ENCODE data around the gene ZBTB17.

DNA sequence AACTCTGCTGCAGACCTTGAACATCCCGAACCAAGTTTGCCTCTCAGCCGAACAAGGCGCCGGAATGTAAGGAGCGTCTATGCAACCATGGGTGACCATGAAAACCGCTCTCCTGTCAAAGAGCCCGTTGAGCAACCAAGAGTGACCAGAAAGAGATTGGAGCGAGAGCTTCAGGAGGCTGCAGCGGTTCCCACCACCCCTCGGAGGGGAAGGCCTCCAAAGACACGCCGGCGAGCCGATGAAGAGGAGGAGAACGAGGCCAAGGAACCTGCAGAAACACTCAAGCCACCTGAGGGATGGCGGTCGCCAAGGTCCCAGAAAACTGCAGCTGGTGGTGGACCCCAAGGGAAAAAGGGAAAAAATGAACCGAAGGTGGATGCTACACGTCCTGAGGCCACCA lies 44.0 kb downstream of the ZBTB17 start:
- TF ChIP-seq, protein P1, sequence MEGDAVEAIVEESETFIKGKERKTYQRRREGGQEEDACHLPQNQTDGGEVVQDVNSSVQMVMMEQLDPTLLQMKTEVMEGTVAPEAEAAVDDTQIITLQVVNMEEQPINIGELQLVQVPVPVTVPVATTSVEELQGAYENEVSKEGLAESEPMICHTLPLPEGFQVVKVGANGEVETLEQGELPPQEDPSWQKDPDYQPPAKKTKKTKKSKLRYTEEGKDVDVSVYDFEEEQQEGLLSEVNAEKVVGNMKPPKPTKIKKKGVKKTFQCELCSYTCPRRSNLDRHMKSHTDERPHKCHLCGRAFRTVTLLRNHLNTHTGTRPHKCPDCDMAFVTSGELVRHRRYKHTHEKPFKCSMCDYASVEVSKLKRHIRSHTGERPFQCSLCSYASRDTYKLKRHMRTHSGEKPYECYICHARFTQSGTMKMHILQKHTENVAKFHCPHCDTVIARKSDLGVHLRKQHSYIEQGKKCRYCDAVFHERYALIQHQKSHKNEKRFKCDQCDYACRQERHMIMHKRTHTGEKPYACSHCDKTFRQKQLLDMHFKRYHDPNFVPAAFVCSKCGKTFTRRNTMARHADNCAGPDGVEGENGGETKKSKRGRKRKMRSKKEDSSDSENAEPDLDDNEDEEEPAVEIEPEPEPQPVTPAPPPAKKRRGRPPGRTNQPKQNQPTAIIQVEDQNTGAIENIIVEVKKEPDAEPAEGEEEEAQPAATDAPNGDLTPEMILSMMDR (IDR thresholded peaks at IDR 0.05; ENCODE audit: insufficient read depth, low read length): no peak
- TF ChIP-seq POLR2AphosphoS5 (IDR thresholded peaks at IDR 0.05; ENCODE audit: low read depth) (no peak), GABPA (IDR thresholded peaks at IDR 0.05; ENCODE audit: low read depth) (no peak)
- TF ChIP-seq, protein P2, sequence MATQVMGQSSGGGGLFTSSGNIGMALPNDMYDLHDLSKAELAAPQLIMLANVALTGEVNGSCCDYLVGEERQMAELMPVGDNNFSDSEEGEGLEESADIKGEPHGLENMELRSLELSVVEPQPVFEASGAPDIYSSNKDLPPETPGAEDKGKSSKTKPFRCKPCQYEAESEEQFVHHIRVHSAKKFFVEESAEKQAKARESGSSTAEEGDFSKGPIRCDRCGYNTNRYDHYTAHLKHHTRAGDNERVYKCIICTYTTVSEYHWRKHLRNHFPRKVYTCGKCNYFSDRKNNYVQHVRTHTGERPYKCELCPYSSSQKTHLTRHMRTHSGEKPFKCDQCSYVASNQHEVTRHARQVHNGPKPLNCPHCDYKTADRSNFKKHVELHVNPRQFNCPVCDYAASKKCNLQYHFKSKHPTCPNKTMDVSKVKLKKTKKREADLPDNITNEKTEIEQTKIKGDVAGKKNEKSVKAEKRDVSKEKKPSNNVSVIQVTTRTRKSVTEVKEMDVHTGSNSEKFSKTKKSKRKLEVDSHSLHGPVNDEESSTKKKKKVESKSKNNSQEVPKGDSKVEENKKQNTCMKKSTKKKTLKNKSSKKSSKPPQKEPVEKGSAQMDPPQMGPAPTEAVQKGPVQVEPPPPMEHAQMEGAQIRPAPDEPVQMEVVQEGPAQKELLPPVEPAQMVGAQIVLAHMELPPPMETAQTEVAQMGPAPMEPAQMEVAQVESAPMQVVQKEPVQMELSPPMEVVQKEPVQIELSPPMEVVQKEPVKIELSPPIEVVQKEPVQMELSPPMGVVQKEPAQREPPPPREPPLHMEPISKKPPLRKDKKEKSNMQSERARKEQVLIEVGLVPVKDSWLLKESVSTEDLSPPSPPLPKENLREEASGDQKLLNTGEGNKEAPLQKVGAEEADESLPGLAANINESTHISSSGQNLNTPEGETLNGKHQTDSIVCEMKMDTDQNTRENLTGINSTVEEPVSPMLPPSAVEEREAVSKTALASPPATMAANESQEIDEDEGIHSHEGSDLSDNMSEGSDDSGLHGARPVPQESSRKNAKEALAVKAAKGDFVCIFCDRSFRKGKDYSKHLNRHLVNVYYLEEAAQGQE (IDR thresholded peaks at IDR 0.05; ENCODE audit: insufficient replicate concordance, low read depth): no peak
